Thoracic aorta (tissue), 2 donors: ENCODE data around the gene ENOX1. TPM values are rescaled to one million over a fixed set of nuclear protein-coding genes. Genes with fewer than 3 reads are reported as not detected.

Experiments used
- ATAC-seq: fragments of 150-250 bp; one replicate; pipeline ENCODE4 v1.8.0; 2017; ENCODE audit warnings: low read depth; ENCODE audit not compliant: insufficient number of reproducible peaks, low FRiP score
- DNase-seq: peaks from one replicate; pipeline ENCODE4 v3.0.0-alpha.2; 2020; ENCODE audit warnings: low spot score
- H3K27ac ChIP-seq, 2 donors: fragments of 200-600 bp; sonication (generic); 1 replicate in 1 of 2; 2 replicates in 1 of 2; pipeline ENCODE4 v1.5.1; 2016; ENCODE audit warnings: mild to moderate bottlenecking in 2 of 2, moderate library complexity in 2 of 2
- H3K27me3 ChIP-seq: fragments of 200-600 bp; sonication (generic); replicated peaks from 2 replicates; pipeline ENCODE4 v1.6.0; 2016; ENCODE audit warnings: mild to moderate bottlenecking; ENCODE audit not compliant: insufficient read depth
- H3K36me3 ChIP-seq: fragments of 200-600 bp; sonication (generic); one replicate; pipeline ENCODE4 v1.5.1; 2016
- H3K4me1 ChIP-seq, 2 donors: fragments of 200-600 bp; sonication (generic); 1 replicate in 1 of 2; 2 replicates in 1 of 2; pipeline versions ENCODE4 v1.5.1 to v1.6.0; 2016; ENCODE audit warnings: low read depth in 2 of 2, mild to moderate bottlenecking in 1 of 2; ENCODE audit not compliant: control insufficient read depth in 1 of 2
- H3K4me3 ChIP-seq: fragments of 200-600 bp; sonication (generic); 2 replicates; pipeline ENCODE4 v1.5.1; 2016; ENCODE audit warnings: mild to moderate bottlenecking
- H3K9me3 ChIP-seq: fragments of 200-600 bp; sonication (generic); 2 replicates; pipeline ENCODE4 v1.5.1; 2016
- CTCF ChIP-seq: fragments of 200-600 bp; sonication (generic); IDR thresholded peaks from one replicate; pipeline ENCODE4 v1.5.1; 2019; ENCODE audit warnings: antibody characterized with exemption
- total RNA-seq, 2 donors: library from RNA; depleted of rRNA; stranded (reverse); fragments of >200 nt; gene quantifications; one replicate each; pipeline versions ENCODE4 v1.1.0 to v1.2.3, GENCODE V29; 2016

Gene ENOX1
- total RNA-seq, 2 donors from 2014 or later: 0.41 to 2.3 TPM

DNA sequence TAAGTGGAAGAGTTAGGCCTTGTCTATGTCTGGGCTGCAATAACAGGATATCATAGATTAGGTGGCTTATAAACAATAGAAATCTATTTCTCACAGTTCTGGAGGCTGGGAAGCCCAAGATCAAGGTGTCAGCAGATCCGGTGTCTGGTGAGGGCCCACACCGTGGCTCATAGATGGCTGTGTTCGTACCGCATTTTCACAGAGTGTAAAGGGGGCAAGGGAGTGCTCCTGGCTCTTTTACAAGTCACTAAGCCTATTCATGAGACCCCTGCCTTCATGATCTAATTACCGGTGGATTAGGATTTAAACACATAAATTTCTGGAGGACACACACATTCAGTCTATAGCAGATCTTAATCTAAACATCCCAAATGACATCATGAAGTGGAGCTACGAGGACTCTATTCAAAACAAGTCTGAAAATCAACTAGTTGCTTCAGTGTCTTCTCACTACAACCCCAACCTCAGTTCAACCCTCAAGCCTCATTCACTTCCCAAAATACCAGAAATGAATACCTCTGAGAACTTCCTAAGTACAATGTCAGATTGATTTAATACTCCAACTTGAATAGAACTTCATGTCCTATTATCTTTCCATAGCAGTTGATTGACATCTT, 23.5 kb downstream of the ENOX1 start:
- H3K9me3 ChIP-seq: no peaks in the 10 kb centered on the region
- DNase-seq (no peak), ATAC-seq (no peak)
- peaks cover 0 to 15% of the 10 kb centered on the region in 2 donors for H3K4me1 ChIP-seq
- TF ChIP-seq CTCF: no peak
- H3K27me3 ChIP-seq: no peaks in the 10 kb centered on the region
- H3K4me3 ChIP-seq: no peak overlapping the region
- H3K27ac ChIP-seq: no peak overlapping the region
- no peaks in the 10 kb centered on the region for H3K36me3 ChIP-seq

GRCh38 chr13:43761616-43762315, 25.0 kb downstream of the ENOX1 start:
- no peak for DNase-seq
- no peak overlapping the region for H3K27ac ChIP-seq

GRCh38 chr13:43760257-43760656, 26.5 kb downstream of the ENOX1 start:
- Histone ChIP-seq H3K9me3 (no peaks in the 10 kb centered on the region), H3K36me3 (no peaks in the 10 kb centered on the region), H3K4me1 (no peaks in the 10 kb centered on the region), H3K27me3 (no peaks in the 10 kb centered on the region), H3K4me3 (no peak overlapping the region), H3K27ac (no peak overlapping the region)
- no peak for ATAC-seq
- DNase-seq: no peak
- TF ChIP-seq CTCF: no peak

More at GRCh38 chr13:43761616-43762315, 25.0 kb downstream of the ENOX1 start:
- no peak for TF ChIP-seq CTCF
- no peaks in the 10 kb centered on the region for H3K9me3 ChIP-seq
- H3K4me1 ChIP-seq: peaks cover 0 to under 1% of the 10 kb centered on the region in 2 donors
- no peak for ATAC-seq
- no peaks in the 10 kb centered on the region for H3K27me3 ChIP-seq
- no peaks in the 10 kb centered on the region for H3K36me3 ChIP-seq
- H3K4me3 ChIP-seq: no peak overlapping the region

GRCh38 chr13:43758834-43759233, 27.9 kb downstream of the ENOX1 start:
- Histone ChIP-seq H3K4me3 (no peak overlapping the region), H3K4me1 (no peaks in the 10 kb centered on the region), H3K36me3 (no peaks in the 10 kb centered on the region), H3K9me3 (no peaks in the 10 kb centered on the region), H3K27ac (no peak overlapping the region), H3K27me3 (no peaks in the 10 kb centered on the region)
- DNase-seq (no peak), ATAC-seq (no peak)
- no peak for TF ChIP-seq CTCF

- no peak for DNase-seq
- Histone ChIP-seq H3K36me3 (no peaks in the 10 kb centered on the region), H3K27ac (no peak overlapping the region), H3K4me1 (no peaks in the 10 kb centered on the region), H3K4me3 (no peak overlapping the region), H3K9me3 (no peaks in the 10 kb centered on the region), H3K27me3 (no peaks in the 10 kb centered on the region)
- no peak for TF ChIP-seq CTCF
- ATAC-seq: no peak
These were observed 29.5 kb downstream of the ENOX1 start for GRCh38 chr13:43757266-43757665.
